ENCODE measurements around the gene TRHDE. TPM values are rescaled to one million over a fixed set of nuclear protein-coding genes. Genes with fewer than 3 reads are reported as not detected.

TRHDE gene
- polyA plus RNA-seq, 1 donor from 2014 or later: 20.6 TPM

DNA sequence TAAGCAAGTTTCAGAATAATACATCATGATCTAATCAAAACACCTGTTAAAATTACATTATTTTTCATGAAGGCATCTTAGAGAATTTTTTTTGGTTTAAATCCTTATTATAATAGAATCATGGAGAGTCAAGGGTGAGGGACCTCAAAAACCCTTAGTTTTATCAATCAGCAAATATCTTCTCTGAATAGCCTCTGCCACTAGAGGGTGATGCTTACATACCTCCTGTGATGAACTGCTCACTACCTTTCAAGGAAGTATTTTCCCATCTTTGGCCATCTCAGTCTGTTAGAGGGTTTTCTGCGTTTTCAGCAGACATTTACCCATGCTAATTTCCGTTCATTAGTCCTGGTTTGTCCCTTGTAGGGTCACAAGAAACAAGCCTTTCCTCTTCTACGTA lies 200.2 kb downstream of the TRHDE start:
- TF ChIP-seq, protein P1, sequence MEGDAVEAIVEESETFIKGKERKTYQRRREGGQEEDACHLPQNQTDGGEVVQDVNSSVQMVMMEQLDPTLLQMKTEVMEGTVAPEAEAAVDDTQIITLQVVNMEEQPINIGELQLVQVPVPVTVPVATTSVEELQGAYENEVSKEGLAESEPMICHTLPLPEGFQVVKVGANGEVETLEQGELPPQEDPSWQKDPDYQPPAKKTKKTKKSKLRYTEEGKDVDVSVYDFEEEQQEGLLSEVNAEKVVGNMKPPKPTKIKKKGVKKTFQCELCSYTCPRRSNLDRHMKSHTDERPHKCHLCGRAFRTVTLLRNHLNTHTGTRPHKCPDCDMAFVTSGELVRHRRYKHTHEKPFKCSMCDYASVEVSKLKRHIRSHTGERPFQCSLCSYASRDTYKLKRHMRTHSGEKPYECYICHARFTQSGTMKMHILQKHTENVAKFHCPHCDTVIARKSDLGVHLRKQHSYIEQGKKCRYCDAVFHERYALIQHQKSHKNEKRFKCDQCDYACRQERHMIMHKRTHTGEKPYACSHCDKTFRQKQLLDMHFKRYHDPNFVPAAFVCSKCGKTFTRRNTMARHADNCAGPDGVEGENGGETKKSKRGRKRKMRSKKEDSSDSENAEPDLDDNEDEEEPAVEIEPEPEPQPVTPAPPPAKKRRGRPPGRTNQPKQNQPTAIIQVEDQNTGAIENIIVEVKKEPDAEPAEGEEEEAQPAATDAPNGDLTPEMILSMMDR (IDR thresholded peaks at IDR 0.05; ENCODE audit: poor library complexity, severe bottlenecking): no peak
- no peak for TF ChIP-seq SMC3 (conservative IDR thresholded peaks at IDR 0.05; ENCODE audit: poor library complexity)
- TF ChIP-seq, protein P2, sequence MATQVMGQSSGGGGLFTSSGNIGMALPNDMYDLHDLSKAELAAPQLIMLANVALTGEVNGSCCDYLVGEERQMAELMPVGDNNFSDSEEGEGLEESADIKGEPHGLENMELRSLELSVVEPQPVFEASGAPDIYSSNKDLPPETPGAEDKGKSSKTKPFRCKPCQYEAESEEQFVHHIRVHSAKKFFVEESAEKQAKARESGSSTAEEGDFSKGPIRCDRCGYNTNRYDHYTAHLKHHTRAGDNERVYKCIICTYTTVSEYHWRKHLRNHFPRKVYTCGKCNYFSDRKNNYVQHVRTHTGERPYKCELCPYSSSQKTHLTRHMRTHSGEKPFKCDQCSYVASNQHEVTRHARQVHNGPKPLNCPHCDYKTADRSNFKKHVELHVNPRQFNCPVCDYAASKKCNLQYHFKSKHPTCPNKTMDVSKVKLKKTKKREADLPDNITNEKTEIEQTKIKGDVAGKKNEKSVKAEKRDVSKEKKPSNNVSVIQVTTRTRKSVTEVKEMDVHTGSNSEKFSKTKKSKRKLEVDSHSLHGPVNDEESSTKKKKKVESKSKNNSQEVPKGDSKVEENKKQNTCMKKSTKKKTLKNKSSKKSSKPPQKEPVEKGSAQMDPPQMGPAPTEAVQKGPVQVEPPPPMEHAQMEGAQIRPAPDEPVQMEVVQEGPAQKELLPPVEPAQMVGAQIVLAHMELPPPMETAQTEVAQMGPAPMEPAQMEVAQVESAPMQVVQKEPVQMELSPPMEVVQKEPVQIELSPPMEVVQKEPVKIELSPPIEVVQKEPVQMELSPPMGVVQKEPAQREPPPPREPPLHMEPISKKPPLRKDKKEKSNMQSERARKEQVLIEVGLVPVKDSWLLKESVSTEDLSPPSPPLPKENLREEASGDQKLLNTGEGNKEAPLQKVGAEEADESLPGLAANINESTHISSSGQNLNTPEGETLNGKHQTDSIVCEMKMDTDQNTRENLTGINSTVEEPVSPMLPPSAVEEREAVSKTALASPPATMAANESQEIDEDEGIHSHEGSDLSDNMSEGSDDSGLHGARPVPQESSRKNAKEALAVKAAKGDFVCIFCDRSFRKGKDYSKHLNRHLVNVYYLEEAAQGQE (IDR thresholded peaks at IDR 0.05; ENCODE audit: borderline replicate concordance): no peak
- Histone ChIP-seq H4K20me1 (ENCODE audit: insufficient read depth) (no peaks in the 10 kb centered on the region), H3K9me3 (ENCODE audit: low read length) (no peaks in the 10 kb centered on the region), H2AFZ (ENCODE audit: low read depth, low read length) (no peak overlapping the region), H3K27me3 (ENCODE audit: insufficient read depth, low read depth, low read length) (no peaks in the 10 kb centered on the region), H3K4me2 (ENCODE audit: low read length) (no peak overlapping the region), H3K9ac (ENCODE audit: low read length) (no peak overlapping the region), H3K79me2 (replicated peaks; ENCODE audit: insufficient read depth, low read length) (no peaks in the 10 kb centered on the region), H3F3A (ENCODE audit: insufficient read depth, low read length, poor library complexity, severe bottlenecking) (no peaks in the 10 kb centered on the region), H3K9me2 (ENCODE audit: insufficient read depth, low read length) (no peaks in the 10 kb centered on the region), H3K4me3 (ENCODE audit: low read length) (no peak overlapping the region), H3K36me3 (ENCODE audit: insufficient read depth, low read length) (no peaks in the 10 kb centered on the region), H3K27ac (ENCODE audit: low read length) (no peak overlapping the region)

DNA sequence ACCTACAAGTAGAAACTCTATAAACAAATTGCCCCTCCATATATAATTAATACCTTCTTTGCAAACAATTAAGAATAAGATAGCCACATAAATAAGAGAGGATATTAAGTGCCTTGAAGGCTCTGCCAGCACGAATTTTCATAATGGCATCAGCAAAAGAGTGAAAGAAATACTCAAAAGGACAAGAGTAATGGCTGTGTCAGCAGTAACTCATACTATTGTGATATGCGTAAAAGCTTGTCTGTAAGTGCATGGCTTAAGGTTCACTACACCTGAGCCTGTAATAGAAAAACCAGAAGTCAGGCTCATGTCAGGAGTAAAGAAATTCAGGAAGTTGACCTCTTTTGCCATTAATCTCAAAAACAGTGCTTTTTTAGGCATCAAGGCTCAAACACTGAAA lies 204.1 kb downstream of the TRHDE start:
- Histone ChIP-seq H2AFZ (ENCODE audit: low read depth, low read length) (no peak overlapping the region), H3K27ac (ENCODE audit: low read length) (no peak overlapping the region), H3K9me3 (ENCODE audit: low read length) (no peaks in the 10 kb centered on the region), H4K20me1 (ENCODE audit: insufficient read depth) (no peaks in the 10 kb centered on the region), H3K4me3 (ENCODE audit: low read length) (no peak overlapping the region), H3K9me2 (ENCODE audit: insufficient read depth, low read length) (no peaks in the 10 kb centered on the region), H3K4me2 (ENCODE audit: low read length) (no peak overlapping the region), H3K36me3 (ENCODE audit: insufficient read depth, low read length) (no peaks in the 10 kb centered on the region), H3K9ac (ENCODE audit: low read length) (no peak overlapping the region), H3F3A (ENCODE audit: insufficient read depth, low read length, poor library complexity, severe bottlenecking) (no peaks in the 10 kb centered on the region), H3K27me3 (ENCODE audit: insufficient read depth, low read depth, low read length) (no peaks in the 10 kb centered on the region), H3K79me2 (replicated peaks; ENCODE audit: insufficient read depth, low read length) (no peaks in the 10 kb centered on the region)
- TF ChIP-seq SMC3 (conservative IDR thresholded peaks at IDR 0.05; ENCODE audit: poor library complexity): no peak

DNA sequence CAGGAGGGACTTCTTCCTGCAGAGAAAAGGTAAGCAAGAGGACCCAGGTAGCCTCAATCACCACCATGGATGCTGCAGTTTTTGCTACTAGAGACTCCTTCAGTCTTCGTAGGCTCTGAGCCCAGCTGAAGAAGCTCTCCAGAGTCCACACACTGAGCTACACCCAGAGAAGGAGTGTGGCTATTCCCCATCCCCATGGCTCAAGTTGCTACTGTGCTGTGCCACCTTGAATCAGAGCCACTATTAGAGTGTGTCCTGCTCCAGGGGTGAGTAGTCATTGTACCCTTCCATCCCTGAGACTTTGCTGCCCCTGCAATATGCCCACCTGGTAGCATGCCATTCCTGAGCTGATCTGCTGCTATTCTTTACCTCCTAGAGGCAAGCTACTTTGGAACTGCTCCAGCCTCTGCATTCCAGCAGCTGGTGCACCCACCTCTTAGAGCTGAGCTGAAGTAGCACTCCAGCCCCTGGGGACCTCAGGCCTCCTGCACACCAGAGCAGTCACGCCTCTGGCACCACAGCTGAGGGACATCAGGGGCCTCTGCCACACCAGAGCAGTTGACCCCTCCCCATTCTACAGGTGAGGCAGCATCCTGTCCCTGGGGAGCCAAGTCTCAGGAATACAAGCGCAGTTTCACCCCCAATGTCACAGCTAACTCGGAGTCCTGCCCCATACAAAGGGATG lies 213.0 kb downstream of the TRHDE start:
- no peak overlapping the region for H2AFZ ChIP-seq (ENCODE audit: low read depth, low read length)
- H4K20me1 ChIP-seq (ENCODE audit: insufficient read depth): no peaks in the 10 kb centered on the region
- H3K9me3 ChIP-seq (ENCODE audit: low read length): peaks cover 5% of the 10 kb centered on the region
- H3K27ac ChIP-seq (ENCODE audit: low read length): no peak overlapping the region
- H3F3A ChIP-seq (ENCODE audit: insufficient read depth, low read length, poor library complexity, severe bottlenecking): no peaks in the 10 kb centered on the region
- H3K9ac ChIP-seq (ENCODE audit: low read length): no peak overlapping the region
- H3K36me3 ChIP-seq (ENCODE audit: insufficient read depth, low read length): no peaks in the 10 kb centered on the region
- no peak overlapping the region for H3K4me2 ChIP-seq (ENCODE audit: low read length)
- no peaks in the 10 kb centered on the region for H3K27me3 ChIP-seq (ENCODE audit: insufficient read depth, low read depth, low read length)
- TF ChIP-seq MXI1 (conservative IDR thresholded peaks at IDR 0.05; ENCODE audit: poor library complexity, severe bottlenecking): no peak
- no peaks in the 10 kb centered on the region for H3K79me2 ChIP-seq (replicated peaks; ENCODE audit: insufficient read depth, low read length)
- H3K9me2 ChIP-seq (ENCODE audit: insufficient read depth, low read length): no peaks in the 10 kb centered on the region
- no peak overlapping the region for H3K4me3 ChIP-seq (ENCODE audit: low read length)
